HG03439 (cell line): ENCODE measurements around the gene DOK6.
"Not testable (repeated sequence)": the region's sequence is repeated elsewhere in the genome, so short reads cannot be mapped to it uniquely, and the experiment has no call there.

Experiments used
- ATAC-seq: cut with Tn5 transposase; IDR thresholded peaks from one replicate; pipeline ENCODE4 v1.9.1; 2021; ENCODE audit warnings: mild to moderate bottlenecking, moderate library complexity; ENCODE audit not compliant: unreplicated experiment

DOK6 gene

GRCh38 chr18:69790649-69791048, 390.0 kb downstream of the DOK6 start:
- no peak for ATAC-seq

DNA sequence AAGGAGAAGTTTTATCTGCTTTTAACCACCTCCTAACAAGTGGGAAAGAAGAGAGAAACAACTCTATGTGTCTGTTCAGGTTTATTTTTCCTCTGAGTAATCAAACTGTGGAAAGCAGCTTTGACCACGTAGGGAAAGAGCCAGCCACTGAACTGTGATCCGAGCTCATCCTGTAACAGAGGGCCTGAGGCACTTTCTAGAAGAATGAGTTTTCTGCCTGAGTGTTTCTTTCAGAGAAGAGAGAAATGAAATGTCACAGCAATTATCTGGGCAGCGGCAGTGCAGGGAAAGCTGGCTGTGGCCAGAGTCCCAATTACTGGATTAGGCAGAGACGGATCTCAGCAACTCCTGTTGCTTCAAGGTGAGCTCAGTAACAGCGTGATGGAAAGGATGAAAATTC, 395.1 kb downstream of the DOK6 start:
- no peak for ATAC-seq

- ATAC-seq = no peak
Observed at GRCh38 chr18:69804776-69805501, 404.3 kb downstream of the DOK6 start.

- ATAC-seq = no peak
Observed at GRCh38 chr18:69808399-69808798, 407.7 kb downstream of the DOK6 start.

DNA sequence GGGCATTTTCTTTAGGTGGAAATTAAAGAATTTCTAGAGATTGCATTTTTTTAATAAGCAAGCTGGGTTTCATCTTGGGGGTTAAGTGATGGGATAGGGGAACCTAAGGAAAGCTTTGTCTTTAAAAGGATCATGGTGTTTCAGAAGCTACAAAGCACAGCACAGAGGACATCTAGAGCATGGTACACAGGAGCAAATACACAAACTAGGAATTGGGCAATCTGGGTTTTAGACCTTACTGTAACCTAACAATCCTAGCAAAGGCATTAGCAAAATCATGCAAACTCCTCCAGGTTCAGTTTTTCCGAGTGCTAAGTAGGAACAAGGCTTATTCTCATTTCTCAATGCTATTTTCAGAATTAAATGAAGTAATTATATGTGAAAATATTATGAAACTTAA, 412.9 kb downstream of the DOK6 start:
- ATAC-seq = no peak

GRCh38 chr18:69814861-69815385, 414.2 kb downstream of the DOK6 start:
- ATAC-seq = no peak

GRCh38 chr18:69817335-69817940, 416.8 kb downstream of the DOK6 start:
- ATAC-seq = no peak

GRCh38 chr18:69819460-69819859, 418.8 kb downstream of the DOK6 start:
- ATAC-seq = no peak

GRCh38 chr18:69820538-69820937, 419.9 kb downstream of the DOK6 start:
- no peak for ATAC-seq

DNA sequence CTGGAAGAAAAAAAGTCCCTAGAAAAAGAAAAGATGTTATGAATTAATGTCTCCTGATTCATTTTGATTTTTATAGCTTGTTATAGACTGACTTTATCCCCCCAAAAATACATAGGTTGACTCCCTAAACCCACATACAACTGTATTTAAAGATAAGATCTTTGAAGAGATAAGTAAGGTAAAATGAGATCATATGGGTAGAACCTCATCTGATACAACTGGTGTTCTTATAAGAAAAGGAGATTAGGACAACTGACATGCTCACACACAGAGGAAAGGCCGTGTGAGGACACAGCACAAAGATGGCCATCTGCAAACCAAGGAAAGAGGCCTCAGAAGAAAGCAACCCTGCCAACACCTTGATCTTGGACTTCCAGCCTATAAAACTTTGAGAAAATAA, 429.5 kb downstream of the DOK6 start:
- ATAC-seq = no peak

- ATAC-seq = not testable (repeated sequence)
Observed at GRCh38 chr18:69834980-69835379, 434.3 kb downstream of the DOK6 start.

- ATAC-seq = no peak
Observed at GRCh38 chr18:69838003-69838402, 437.3 kb downstream of the DOK6 start.

DNA sequence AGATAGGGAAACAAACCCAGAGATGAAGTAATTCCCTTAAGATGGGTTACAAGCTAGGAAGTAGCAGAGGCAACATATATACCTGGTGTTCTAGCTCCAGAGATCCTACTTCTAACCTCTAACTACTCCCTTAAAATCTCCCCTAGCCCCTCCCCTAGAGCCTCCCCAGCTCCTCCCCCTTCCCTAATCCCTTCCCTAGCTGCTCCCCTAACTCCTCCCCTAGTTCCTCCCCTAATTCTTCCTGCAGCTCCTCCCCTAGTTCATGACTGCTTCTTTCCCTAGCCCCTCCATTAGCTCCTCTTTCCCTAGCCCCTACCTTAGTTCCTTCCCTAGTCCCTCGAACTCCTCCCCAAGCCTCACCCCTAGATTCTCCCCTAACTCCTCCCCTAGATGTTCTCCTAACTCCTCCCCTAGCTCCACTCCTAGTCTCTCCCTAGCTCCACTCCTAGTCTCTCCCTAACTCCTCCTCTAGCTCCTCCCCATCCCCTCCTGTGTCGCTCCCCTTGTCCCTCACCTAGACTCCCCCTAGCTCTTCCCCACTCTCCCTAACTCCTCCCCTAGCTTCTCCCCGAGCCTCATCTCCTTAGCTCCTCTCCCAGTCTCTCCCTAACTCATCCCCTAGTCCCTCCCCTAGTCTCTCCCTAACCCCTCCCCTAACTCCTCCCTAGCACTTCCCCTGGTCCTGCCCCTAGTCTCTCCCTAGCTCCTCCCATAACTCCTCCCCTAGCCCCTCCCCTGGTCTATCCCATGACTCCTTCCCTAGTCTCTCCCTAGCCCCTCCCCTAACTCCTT, 438.1 kb downstream of the DOK6 start:
- no peak for ATAC-seq

GRCh38 chr18:69839497-69839896, 438.8 kb downstream of the DOK6 start:
- ATAC-seq = no peak

DNA sequence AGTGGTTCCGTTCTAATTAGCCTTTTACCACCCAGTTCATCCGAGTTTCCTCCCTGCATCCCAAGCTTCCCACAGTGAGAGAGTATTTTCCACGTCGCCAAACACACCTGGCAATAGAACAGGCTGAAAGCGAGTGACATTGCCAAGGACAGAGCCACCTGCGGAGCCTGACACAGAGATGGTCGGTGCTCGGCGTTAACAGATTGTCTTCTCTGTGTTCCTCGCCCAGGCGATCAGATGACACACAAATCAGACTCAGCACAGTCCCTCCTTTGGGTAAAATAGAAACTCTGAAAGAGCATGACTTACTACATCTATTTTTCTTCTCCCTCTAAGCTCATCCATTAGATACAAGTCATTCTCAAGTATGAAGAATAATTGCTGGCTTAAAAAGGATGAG, 439.3 kb downstream of the DOK6 start:
- no peak for ATAC-seq

- no peak for ATAC-seq
Observed at GRCh38 chr18:69840445-69840844, 439.8 kb downstream of the DOK6 start.

DNA sequence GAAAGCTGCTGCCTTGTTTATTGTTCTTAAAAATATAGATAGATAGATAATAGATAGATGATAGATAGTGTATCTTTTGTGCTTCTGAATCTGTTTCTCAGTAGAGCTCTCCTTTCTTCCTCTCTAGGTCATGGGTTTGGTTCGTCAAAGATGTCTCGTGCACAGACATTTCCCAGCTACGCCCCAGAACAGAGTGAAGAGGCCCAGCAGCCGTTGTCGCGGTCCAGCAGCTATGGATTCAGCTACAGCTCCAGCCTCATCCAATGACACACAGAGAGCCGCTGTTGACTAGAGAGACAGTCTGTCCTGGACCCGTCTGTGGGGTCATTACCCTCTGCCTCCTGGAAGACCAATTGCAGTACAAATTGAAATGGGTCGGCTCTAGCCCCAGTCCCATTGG, 440.4 kb downstream of the DOK6 start:
- no peak for ATAC-seq

GRCh38 chr18:69843015-69843414, 442.3 kb downstream of the DOK6 start:
- ATAC-seq = no peak

DNA sequence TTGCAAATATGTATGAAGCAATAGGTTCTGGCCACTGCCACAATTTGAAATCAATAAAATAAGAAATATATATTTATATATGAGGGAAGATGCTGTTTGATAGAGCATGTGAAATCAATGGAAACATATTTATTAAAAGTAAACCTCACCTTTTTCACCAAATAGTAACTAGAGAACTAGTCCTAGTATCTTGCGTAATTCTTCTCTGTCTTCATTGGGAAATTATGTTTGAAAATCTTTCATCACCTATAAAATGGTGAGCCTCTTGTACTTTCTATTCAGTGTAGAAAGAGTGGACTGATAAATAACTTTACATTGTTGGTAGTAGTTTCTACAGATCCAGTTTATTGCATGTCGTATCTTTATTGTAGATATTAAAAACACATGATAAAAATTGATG, 444.0 kb downstream of the DOK6 start:
- ATAC-seq = no peak

DNA sequence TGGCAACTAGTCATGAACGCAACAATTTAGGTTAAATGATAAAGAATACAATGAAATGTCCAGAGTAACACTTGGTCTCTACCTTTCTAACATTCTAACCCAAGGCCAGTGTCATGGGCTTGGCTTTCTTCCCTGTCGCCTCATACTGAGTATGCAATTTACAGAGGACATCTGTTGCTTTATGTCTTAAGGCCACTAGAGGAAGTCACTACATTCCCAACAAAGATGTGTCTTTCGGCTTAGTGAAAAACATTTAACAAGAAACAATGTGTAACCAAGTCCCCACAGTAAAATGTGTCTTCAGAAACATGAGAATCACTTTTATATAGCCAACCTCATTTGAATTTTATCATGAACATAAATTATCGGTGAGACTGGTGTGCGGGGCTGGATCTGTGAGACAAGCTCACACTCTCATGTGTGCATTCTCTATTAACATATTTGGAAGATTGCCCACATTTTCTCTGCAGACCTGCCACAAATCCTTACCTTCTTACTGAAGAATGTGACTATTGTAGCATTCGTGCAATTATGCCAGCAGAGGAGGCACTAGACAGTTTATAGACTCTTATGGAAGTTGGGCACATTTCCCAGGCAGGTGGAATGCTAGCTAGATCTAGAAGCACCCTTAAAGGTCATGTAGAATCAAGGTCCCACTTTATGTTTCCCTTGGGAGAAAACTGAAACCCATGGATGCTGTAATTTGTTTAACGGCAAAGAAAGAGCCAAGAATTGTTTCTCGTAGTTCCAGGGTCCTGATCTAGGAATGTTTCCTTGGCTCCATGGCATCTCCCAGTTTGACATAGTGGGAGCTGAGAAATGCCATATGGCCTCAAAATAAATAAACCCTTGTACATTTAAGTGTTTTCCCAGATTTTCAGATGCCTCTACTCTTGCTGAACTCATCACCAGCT, 445.2 kb downstream of the DOK6 start:
- no peak for ATAC-seq

DNA sequence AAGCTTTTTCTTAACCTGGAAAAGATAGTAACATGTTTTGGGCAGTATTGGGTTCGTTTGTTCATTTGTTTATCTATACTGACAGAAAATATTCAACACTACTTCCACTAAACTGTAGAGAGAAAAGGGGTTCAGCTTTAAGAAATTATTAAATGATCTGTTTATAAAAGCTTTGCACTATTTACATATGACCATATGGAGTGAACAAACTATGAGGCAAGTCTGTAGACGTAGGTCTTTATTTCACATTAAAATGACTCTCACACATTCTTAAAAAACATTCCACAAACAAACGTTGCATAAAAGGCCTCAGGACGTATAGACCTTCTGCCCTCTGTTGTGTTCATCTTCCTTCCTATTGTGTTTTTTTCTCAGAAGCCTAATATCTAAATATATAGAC, 452.4 kb downstream of the DOK6 start:
- ATAC-seq = no peak
